HG03175 (cell line): ENCODE data around the gene XRCC3.

Source experiments
- ATAC-seq: cut with Tn5 transposase; IDR thresholded peaks from one replicate; pipeline ENCODE4 v1.9.1; 2021; ENCODE audit warnings: mild to moderate bottlenecking, moderate library complexity; ENCODE audit not compliant: unreplicated experiment

Gene XRCC3

GRCh38 chr14:103707329-103708263 lies 7.7 kb downstream of the XRCC3 start:
- ATAC-seq: no peak

DNA sequence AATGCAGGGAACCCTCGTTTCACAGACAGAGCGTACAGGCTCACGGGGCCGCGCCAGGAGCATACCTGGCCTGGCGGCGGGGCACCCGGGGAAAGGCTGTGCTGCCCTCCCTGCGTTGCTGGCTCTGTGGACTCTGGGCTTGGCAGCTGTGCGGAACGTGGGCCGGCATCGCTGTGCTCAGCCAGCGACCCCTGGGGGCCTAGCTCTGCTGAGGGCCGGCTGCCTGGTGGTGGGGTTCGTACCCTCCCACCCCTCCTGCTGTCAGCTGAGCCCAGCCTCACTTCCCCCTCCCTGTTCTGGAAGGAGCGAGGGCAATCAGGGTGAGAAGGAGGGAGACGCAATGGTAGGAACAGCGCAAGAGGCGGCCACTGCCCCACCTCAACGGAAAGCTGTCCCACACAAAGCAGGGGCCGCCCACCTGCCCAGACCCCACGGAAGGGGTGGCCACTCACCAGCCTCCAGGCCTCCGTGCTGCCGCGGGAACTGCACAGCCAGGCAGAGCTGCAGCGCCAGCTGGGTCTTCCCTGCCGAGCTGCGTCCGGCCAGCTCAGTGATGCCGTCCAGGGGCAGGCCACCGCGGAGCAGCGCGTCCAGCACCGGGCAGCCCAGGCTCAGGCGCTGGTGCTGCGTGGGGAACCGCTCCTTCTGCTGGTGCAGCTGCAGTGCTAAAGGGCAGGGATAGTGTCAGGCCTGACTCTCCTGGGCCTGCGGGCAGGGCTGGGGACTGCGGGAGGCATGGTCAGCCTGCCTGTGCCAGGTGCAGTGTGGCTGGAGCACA lies 8.5 kb downstream of the XRCC3 start:
- no peak for ATAC-seq

GRCh38 chr14:103705504-103706284 lies 9.6 kb downstream of the XRCC3 start:
- no peak for ATAC-seq

DNA sequence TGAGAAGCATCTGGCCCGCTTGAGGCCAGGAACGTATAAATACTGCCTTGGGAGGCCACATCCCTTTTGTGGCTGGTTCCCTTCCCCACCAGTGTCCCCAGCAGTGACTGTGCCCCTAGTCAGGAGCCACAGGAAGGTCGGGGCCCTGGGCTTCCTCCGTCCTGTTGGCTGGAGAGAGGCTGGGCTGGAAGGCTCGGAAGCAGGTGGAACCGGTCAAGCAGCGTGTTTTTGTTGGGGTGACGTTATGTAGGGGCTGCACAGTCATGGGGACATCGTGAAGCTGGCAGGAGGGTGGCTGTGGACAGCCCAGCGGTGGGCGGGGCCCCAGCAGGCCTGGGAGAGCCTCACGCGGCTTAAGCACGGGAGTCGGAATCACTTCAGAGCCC lies 10.1 kb downstream of the XRCC3 start:
- ATAC-seq: no peak

DNA sequence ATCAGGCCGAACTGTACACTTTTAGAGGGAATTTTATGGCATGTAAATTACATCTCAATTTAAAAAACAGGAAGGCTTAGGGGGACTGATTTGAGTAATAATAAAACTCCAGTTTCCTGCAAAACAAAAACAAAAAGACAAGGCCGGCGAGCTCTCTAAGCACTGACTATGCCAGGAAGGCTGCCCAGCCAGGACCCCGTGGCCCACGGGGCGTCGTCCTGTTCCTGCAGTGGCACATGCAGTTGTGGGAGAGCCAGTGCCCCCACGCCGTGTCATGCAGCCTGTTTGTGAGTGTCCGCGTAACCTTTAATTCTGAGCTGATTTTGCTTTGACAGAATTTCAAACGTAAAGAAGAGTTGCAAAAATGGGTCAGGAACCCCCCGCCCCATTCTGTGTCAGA lies 10.5 kb downstream of the XRCC3 start:
- no peak for ATAC-seq

- ATAC-seq: no peak
Observed at GRCh38 chr14:103703433-103704385, 11.5 kb downstream of the XRCC3 start.

DNA sequence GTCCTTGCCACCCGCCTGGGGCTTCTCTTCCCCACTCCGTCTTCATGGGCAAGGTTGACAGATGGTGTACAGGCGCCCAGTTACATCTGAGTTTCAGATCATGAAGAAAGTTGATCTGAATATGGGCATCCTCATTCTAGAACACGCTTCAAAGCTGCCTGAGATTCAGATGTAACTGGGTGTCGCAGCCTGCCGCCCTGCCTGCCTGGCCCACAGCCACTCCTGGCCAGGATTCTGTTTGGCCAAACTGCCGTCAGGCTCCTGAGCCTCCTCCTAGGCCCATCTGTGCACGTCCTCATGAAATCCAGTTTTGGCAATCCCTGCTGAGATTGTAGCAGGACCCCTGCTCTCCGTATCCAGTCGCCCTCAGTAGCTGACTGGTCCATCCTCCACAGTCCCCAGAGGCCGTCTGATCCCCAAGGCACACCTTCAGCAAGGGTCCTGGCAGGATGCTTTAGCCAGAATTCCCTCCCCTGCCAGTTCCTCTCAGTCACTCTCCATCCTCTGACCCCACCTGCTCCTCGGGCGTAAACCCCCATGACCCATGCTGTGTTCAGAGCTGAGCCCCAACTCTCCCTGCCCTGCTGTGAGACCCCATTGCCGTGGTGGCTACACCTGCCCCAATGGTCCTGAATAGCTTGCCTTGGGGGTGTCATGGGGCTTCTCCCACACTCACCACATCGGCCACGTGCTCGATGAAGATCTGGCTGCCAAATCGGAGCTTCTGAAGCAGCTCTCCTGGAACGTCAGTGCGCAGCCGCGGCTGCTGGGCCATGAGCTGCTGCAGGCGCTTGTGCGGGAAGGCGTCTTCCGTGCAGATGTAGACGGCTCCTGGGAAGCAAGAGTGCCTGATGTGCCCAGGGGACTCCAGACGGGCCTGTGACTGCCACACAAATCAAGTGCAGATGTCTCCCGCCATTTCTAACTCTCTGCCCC lies 12.5 kb downstream of the XRCC3 start:
- no peak for ATAC-seq

DNA sequence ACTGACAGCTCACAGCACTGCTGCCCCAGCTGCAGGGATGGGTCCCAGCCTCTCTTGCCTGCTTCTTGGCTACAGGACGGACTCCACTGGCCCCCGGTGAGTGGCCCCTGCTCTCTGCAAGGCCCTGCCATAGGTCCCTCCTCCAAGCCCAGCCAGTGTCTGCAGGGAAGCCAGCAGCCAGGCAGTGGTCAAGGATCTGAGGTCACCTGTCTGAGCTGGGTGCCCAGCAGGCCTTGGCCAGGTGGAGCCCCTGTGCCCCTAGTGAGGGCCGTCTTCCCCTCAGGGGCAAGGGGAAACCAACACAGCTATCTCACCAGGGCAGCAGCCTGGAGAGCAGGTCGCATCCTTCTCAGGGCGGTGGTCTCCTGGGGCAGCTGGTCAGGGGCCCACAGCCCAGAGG lies 13.2 kb downstream of the XRCC3 start:
- ATAC-seq: no peak

DNA sequence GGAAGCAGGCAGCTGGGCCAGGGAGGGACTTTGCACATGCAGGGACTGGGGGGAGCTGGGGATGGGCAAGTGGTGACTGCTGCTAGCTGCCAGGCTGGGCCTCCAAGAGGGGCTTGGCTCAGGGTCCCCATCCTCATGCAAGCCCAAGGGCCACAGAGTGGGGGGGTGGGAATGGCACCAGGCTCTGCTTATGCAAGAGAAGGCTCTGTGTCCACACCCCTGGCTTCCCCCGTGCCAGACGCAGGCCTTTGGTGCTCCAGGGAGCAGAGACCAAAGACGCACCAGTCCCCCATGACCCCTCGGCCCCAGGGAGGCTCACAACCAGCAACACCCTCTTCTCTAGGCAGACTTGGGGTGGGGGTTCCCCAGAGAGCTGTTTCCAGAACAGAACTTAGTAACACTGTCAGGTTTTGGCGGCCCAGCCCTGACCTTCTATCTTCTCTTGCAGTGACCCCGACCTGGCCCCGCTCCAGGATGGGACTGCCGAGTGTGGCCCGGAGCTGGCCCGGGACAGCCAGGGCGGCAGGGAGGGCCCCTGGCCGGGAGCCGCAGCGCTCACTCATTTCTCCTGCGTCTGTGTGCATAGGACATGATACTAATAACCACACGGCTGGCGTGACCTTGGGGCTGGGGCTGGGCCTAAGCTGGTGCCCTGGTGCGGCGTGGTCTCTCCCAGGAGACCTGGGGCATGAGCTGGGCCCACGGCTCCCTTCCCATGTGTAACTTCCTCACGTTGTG lies 14.3 kb downstream of the XRCC3 start:
- no peak for ATAC-seq

DNA sequence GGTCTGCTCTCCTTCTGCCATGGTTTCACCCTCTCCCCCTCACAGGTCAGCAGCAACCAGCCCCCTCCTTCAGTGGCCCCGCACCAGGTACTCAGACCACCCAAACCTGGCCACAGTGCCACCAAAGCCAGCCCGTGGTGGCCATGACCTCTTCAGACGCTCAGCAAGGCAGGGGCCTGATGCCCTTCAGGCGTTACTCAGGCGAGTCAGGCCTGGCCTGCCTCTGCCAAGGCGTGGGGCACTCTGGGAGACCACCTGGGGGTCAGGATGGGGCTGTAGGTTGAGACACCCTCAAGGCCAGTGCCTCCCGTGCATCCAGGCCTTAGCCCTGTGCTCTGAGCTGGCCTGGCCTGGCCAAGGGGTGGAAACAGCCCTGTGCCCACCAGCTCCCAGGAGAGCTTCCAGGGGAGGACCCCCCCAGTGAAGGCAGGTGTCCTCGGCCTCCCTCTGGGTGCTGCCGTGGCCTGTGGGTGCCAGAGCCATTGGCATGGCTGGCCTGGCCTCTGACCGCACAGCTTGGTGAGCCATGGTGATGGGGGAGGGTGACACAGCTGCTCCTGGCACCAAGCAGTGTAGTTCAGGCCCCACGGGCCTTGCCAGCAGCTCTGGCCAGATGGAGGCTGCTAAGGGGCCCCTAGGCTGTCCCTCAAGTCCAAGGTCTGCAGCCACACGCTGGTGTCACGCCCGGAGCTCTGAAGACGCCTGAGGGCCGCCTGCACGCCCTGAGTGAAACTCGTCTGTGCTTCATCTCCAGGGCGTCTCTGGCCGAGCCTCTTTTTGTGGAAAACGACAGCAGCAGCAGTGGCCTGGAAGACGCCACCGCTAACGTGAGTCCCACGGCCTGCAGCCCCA lies 15.1 kb downstream of the XRCC3 start:
- ATAC-seq: no peak

DNA sequence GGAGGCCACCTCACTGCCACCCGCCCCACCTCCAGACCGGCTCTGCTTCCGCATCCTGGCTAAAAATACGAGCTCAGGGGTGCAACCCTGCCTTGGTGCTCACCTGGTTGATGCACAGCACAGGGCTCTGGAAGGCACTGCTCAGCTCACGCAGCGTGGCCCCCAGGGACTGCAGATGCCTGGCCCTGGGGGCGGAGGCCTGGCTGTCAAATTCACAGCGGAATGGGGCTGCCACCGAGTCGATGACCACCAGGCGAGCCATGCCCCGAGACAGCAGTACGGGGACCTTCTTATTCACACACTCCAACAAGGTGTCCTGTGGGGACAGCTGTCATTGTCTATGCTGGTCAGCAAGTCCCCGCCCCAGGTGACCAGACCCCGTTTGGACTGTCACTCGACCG lies 16.0 kb downstream of the XRCC3 start:
- no peak for ATAC-seq

- no peak for ATAC-seq
Observed at GRCh38 chr14:103698380-103699260, 16.6 kb downstream of the XRCC3 start.

GRCh38 chr14:103697603-103698379 lies 17.5 kb downstream of the XRCC3 start:
- no peak for ATAC-seq

- no peak for ATAC-seq
Observed at GRCh38 chr14:103697206-103697602, 18.0 kb downstream of the XRCC3 start.

- no peak for ATAC-seq
Observed at GRCh38 chr14:103696466-103697071, 18.7 kb downstream of the XRCC3 start.
